Esophagus mucosa (tissue), 1 donor: ENCODE results near the gene PCMTD2. TPM values are rescaled to one million over a fixed set of nuclear protein-coding genes. Genes with fewer than 3 reads are reported as not detected.
"Not testable (repeated sequence)": the region's sequence is repeated elsewhere in the genome, so short reads cannot be mapped to it uniquely, and the experiment has no call there.

Experiments used
- ATAC-seq: fragments of 200-7000 bp; cut with Tn5 transposase; one replicate; pipeline ENCODE4 v1.9.1; 2020
- total RNA-seq: library from RNA; stranded (reverse); gene quantifications from one replicate; pipeline ENCODE4 v1.2.4, GENCODE V29; 2023
- donor health status: DM: yes; HTN: yes; CAD: no.

The PCMTD2 gene
- total RNA-seq, 1 donor from 2014 or later = 26.0 TPM

GRCh38 chr20:64303086-64303485 is 47.5 kb downstream of the PCMTD2 start:
- ATAC-seq = not testable (repeated sequence)

GRCh38 chr20:64313761-64314160 is 58.2 kb downstream of the PCMTD2 start:
- ATAC-seq = not testable (repeated sequence)

GRCh38 chr20:64315381-64315780 is 59.8 kb downstream of the PCMTD2 start:
- not testable (repeated sequence) for ATAC-seq

- ATAC-seq = not testable (repeated sequence)
Observed at GRCh38 chr20:64315884-64316283, 60.3 kb downstream of the PCMTD2 start.

GRCh38 chr20:64316415-64317083 is 61.0 kb downstream of the PCMTD2 start:
- ATAC-seq = peak; percentile 57

GRCh38 chr20:64317331-64317730 is 61.8 kb downstream of the PCMTD2 start:
- not testable (repeated sequence) for ATAC-seq

- ATAC-seq = not testable (repeated sequence)
Observed at GRCh38 chr20:64318056-64318455, 62.5 kb downstream of the PCMTD2 start.

- not testable (repeated sequence) for ATAC-seq
Observed at GRCh38 chr20:64322031-64322789, 66.7 kb downstream of the PCMTD2 start.

Other genes starting within 250 kb of the PCMTD2 start
- 0.88 TPM for gene C20orf204, start 219.6 kb upstream of the PCMTD2 start, total RNA-seq
- 5.4 TPM for gene SOX18, start 206.1 kb upstream of the PCMTD2 start, total RNA-seq
- 6.8 TPM for gene TCEA2, start 192.6 kb upstream of the PCMTD2 start, total RNA-seq
- 6.1 TPM for gene RGS19, start 176.2 kb upstream of the PCMTD2 start, total RNA-seq
- gene OPRL1, start 175.7 kb upstream of the PCMTD2 start, total RNA-seq = 0.12 TPM
- 0.36 TPM for gene LKAAEAR1, start 171.3 kb upstream of the PCMTD2 start, total RNA-seq
- not detected for gene NPBWR2, start 148.2 kb upstream of the PCMTD2 start, total RNA-seq
- not detected for gene MYT1, start 91.3 kb upstream of the PCMTD2 start, total RNA-seq